Measurements from ENCODE around the gene CHIA. TPM values are rescaled to one million over a fixed set of nuclear protein-coding genes. Genes with fewer than 3 reads are reported as not detected.

Gene CHIA
- total RNA-seq, result not detected

- no peak for ATAC-seq (replicated peaks)
- Mint-ChIP-seq H3K36me3 (ENCODE audit: low read depth) (no peaks in the 10 kb centered on the region), H3K27ac (no peak within 1 kb of the TSS), H3K27me3 (no peaks in the 10 kb centered on the region), H3K4me3 (no peak within 1 kb of the TSS), H3K9me3 (no peaks in the 10 kb centered on the region), H3K4me1 (no peaks in the 10 kb centered on the region)
These were observed at the start of gene CHIA for GRCh38 chr1:111290630-111291029. Gene CHIA (plus strand): TSS chr1:111290851. CDS start chr1:111310468, 19,617 bp downstream.

- ATAC-seq (replicated peaks), result no peak
- H3K27ac Mint-ChIP-seq, result no peak overlapping the region
- H3K4me3 Mint-ChIP-seq, result no peak overlapping the region
- no peaks in the 10 kb centered on the region for H3K9me3 Mint-ChIP-seq
- no peaks in the 10 kb centered on the region for H3K4me1 Mint-ChIP-seq
- no peaks in the 10 kb centered on the region for H3K36me3 Mint-ChIP-seq (ENCODE audit: low read depth)
- H3K27me3 Mint-ChIP-seq, result no peaks in the 10 kb centered on the region
These were observed 48.9 kb upstream of the CHIA start for GRCh38 chr1:111241797-111242196.

- Mint-ChIP-seq H3K9me3 (no peaks in the 10 kb centered on the region), H3K4me1 (no peaks in the 10 kb centered on the region), H3K36me3 (ENCODE audit: low read depth) (no peaks in the 10 kb centered on the region), H3K27me3 (no peaks in the 10 kb centered on the region), H3K4me3 (no peak overlapping the region), H3K27ac (no peak overlapping the region)
- ATAC-seq (replicated peaks), result no peak
These were observed 47.7 kb upstream of the CHIA start for GRCh38 chr1:111242805-111243523.

- Mint-ChIP-seq H3K27ac (no peak overlapping the region), H3K4me1 (peaks cover 9% of the 10 kb centered on the region), H3K9me3 (no peaks in the 10 kb centered on the region), H3K27me3 (no peaks in the 10 kb centered on the region), H3K36me3 (ENCODE audit: low read depth) (no peaks in the 10 kb centered on the region), H3K4me3 (no peak overlapping the region)
- no peak for ATAC-seq (replicated peaks)
These were observed 43.4 kb upstream of the CHIA start for GRCh38 chr1:111247125-111247838.

GRCh38 chr1:111249960-111250359 is 40.7 kb upstream of the CHIA start:
- H3K4me3 Mint-ChIP-seq, result no peak overlapping the region
- no peaks in the 10 kb centered on the region for H3K36me3 Mint-ChIP-seq (ENCODE audit: low read depth)
- no peak for ATAC-seq (replicated peaks)
- H3K4me1 Mint-ChIP-seq, result peaks cover 9% of the 10 kb centered on the region
- no peaks in the 10 kb centered on the region for H3K27me3 Mint-ChIP-seq
- H3K27ac Mint-ChIP-seq, result no peak overlapping the region
- H3K9me3 Mint-ChIP-seq, result no peaks in the 10 kb centered on the region

- Mint-ChIP-seq H3K27me3 (no peaks in the 10 kb centered on the region), H3K4me1 (peaks cover 9% of the 10 kb centered on the region), H3K27ac (no peak overlapping the region), H3K9me3 (no peaks in the 10 kb centered on the region), H3K4me3 (no peak overlapping the region), H3K36me3 (ENCODE audit: low read depth) (no peaks in the 10 kb centered on the region)
- ATAC-seq (replicated peaks), result peak; percentile 23
These were observed 39.1 kb upstream of the CHIA start for GRCh38 chr1:111251570-111251969.

- Mint-ChIP-seq H3K27ac (no peak overlapping the region), H3K4me3 (no peak overlapping the region), H3K9me3 (no peaks in the 10 kb centered on the region), H3K27me3 (no peaks in the 10 kb centered on the region), H3K36me3 (ENCODE audit: low read depth) (no peaks in the 10 kb centered on the region), H3K4me1 (peaks cover 9% of the 10 kb centered on the region)
- ATAC-seq (replicated peaks), result no peak
These were observed 37.9 kb upstream of the CHIA start for GRCh38 chr1:111252786-111253185.

- H3K9me3 Mint-ChIP-seq, result no peaks in the 10 kb centered on the region
- no peak overlapping the region for H3K27ac Mint-ChIP-seq
- ATAC-seq (replicated peaks), result no peak
- H3K4me1 Mint-ChIP-seq, result peaks cover 9% of the 10 kb centered on the region
- H3K36me3 Mint-ChIP-seq (ENCODE audit: low read depth), result no peaks in the 10 kb centered on the region
- no peak overlapping the region for H3K4me3 Mint-ChIP-seq
- no peaks in the 10 kb centered on the region for H3K27me3 Mint-ChIP-seq
These were observed 36.8 kb upstream of the CHIA start for GRCh38 chr1:111253876-111254275.

- Mint-ChIP-seq H3K27ac (no peak overlapping the region), H3K4me1 (peaks cover 1% of the 10 kb centered on the region), H3K9me3 (no peaks in the 10 kb centered on the region), H3K4me3 (no peak overlapping the region), H3K36me3 (ENCODE audit: low read depth) (no peaks in the 10 kb centered on the region), H3K27me3 (no peaks in the 10 kb centered on the region)
- no peak for ATAC-seq (replicated peaks)
These were observed 33.5 kb upstream of the CHIA start for GRCh38 chr1:111256988-111257658.

- Mint-ChIP-seq H3K27me3 (peaks cover 29% of the 10 kb centered on the region), H3K36me3 (ENCODE audit: low read depth) (no peaks in the 10 kb centered on the region), H3K4me1 (no peaks in the 10 kb centered on the region), H3K9me3 (peaks cover 9% of the 10 kb centered on the region), H3K27ac (no peak overlapping the region), H3K4me3 (no peak overlapping the region)
- no peak for ATAC-seq (replicated peaks)
These were observed 22.7 kb upstream of the CHIA start for GRCh38 chr1:111267801-111268508.

- H3K27ac Mint-ChIP-seq, result no peak overlapping the region
- ATAC-seq (replicated peaks), result no peak
- peaks cover 9% of the 10 kb centered on the region for H3K9me3 Mint-ChIP-seq
- peaks cover 29% of the 10 kb centered on the region for H3K27me3 Mint-ChIP-seq
- H3K4me3 Mint-ChIP-seq, result no peak overlapping the region
- no peaks in the 10 kb centered on the region for H3K36me3 Mint-ChIP-seq (ENCODE audit: low read depth)
- H3K4me1 Mint-ChIP-seq, result peaks cover 8% of the 10 kb centered on the region
These were observed 20.7 kb upstream of the CHIA start for GRCh38 chr1:111269825-111270406.

- H3K27ac Mint-ChIP-seq, result no peak overlapping the region
- H3K9me3 Mint-ChIP-seq, result peaks cover 5% of the 10 kb centered on the region
- H3K27me3 Mint-ChIP-seq, result peaks cover 27% of the 10 kb centered on the region
- ATAC-seq (replicated peaks), result no peak
- H3K4me1 Mint-ChIP-seq, result peaks cover 13% of the 10 kb centered on the region
- peak overlapping the region; percentile 16 for H3K4me3 Mint-ChIP-seq
- H3K36me3 Mint-ChIP-seq (ENCODE audit: low read depth), result no peaks in the 10 kb centered on the region
These were observed 19.7 kb upstream of the CHIA start for GRCh38 chr1:111270771-111271463.

- Mint-ChIP-seq H3K27me3 (peaks cover 23% of the 10 kb centered on the region), H3K9me3 (no peaks in the 10 kb centered on the region), H3K4me1 (peaks cover 18% of the 10 kb centered on the region), H3K4me3 (peak overlapping the region; percentile 16), H3K36me3 (ENCODE audit: low read depth) (no peaks in the 10 kb centered on the region), H3K27ac (no peak overlapping the region)
- ATAC-seq (replicated peaks), result no peak
These were observed 19.2 kb upstream of the CHIA start for GRCh38 chr1:111271464-111271801.

GRCh38 chr1:111272081-111272480 is 18.6 kb upstream of the CHIA start:
- Mint-ChIP-seq H3K27me3 (peaks cover 22% of the 10 kb centered on the region), H3K9me3 (no peaks in the 10 kb centered on the region), H3K4me3 (peak overlapping the region; percentile 16), H3K4me1 (peaks cover 19% of the 10 kb centered on the region), H3K27ac (no peak overlapping the region), H3K36me3 (ENCODE audit: low read depth) (no peaks in the 10 kb centered on the region)
- no peak for ATAC-seq (replicated peaks)
